ENCODE measurements around the gene POLE.

Gene POLE

GRCh38 chr12:132576701-132577100 lies 110.4 kb downstream of the POLE start:
- H3K4me3 ChIP-seq (ENCODE audit: low read depth, low read length) = no peak overlapping the region
- DNase-seq (ENCODE audit: low read depth) = no peak
- no peak for TF ChIP-seq CTCF (IDR thresholded peaks at IDR 0.05; ENCODE audit: low read depth, low read length, missing control alignments)

GRCh38 chr12:132575661-132576060 lies 111.5 kb downstream of the POLE start:
- H3K4me3 ChIP-seq (ENCODE audit: low read depth, low read length) = no peak overlapping the region
- DNase-seq (ENCODE audit: low read depth) = no peak
- no peak for TF ChIP-seq CTCF (IDR thresholded peaks at IDR 0.05; ENCODE audit: low read depth, low read length, missing control alignments)

- DNase-seq (ENCODE audit: low read depth) = no peak
- H3K4me3 ChIP-seq (ENCODE audit: low read depth, low read length) = no peak overlapping the region
- TF ChIP-seq CTCF (IDR thresholded peaks at IDR 0.05; ENCODE audit: low read depth, low read length, missing control alignments) = no peak
Observed at GRCh38 chr12:132574271-132574996, 112.7 kb downstream of the POLE start.

Measured in GM12864 (cell line).